HG03439 (cell line): ENCODE measurements around the gene MPDZ.

Source experiments
- ATAC-seq: cut with Tn5 transposase; IDR thresholded peaks from one replicate; pipeline ENCODE4 v1.9.1; 2021; ENCODE audit warnings: mild to moderate bottlenecking, moderate library complexity; ENCODE audit not compliant: unreplicated experiment

Gene MPDZ

DNA sequence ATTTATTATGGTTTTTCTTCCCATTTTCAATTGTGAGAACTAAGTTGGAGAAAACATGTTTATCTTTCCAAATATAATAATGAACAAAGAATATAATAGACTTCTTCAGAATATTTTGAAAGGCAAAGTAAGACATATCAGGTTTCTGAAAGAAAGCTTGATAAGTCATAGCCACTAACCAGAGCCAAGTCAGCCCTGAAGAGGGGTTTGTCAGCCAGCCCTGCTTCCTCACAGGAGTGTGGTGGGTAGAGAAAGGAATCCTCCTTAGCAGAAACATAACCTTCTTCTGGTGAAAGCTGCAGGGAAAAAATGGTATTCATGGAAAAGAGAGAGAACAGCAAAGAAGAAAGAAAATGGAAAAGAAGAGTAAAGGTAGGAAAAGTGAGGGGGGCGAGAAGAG, 93.4 kb downstream of the MPDZ start:
- no peak for ATAC-seq

GRCh38 chr9:13181652-13182051, 97.8 kb downstream of the MPDZ start:
- no peak for ATAC-seq

GRCh38 chr9:13179257-13179656, 100.2 kb downstream of the MPDZ start:
- ATAC-seq, result no peak

DNA sequence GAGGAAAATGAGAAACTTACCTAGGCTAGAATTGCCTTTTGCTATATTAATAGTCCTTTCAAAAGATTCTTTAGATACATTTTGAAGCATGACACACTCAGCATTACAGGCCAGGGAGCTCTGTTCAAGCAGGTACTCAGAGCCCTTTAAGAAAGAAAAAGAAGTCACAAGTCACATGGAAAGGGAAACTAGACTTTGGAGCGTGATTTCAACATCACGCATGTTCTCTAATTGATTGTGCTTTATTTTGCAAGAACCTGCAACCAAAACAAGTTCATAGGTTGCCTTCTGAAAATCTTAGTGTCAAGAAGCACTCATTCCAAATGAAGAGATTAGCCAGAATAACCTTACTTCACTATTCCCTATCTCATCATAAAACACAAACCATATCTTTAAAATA, 103.8 kb downstream of the MPDZ start:
- ATAC-seq, result no peak

DNA sequence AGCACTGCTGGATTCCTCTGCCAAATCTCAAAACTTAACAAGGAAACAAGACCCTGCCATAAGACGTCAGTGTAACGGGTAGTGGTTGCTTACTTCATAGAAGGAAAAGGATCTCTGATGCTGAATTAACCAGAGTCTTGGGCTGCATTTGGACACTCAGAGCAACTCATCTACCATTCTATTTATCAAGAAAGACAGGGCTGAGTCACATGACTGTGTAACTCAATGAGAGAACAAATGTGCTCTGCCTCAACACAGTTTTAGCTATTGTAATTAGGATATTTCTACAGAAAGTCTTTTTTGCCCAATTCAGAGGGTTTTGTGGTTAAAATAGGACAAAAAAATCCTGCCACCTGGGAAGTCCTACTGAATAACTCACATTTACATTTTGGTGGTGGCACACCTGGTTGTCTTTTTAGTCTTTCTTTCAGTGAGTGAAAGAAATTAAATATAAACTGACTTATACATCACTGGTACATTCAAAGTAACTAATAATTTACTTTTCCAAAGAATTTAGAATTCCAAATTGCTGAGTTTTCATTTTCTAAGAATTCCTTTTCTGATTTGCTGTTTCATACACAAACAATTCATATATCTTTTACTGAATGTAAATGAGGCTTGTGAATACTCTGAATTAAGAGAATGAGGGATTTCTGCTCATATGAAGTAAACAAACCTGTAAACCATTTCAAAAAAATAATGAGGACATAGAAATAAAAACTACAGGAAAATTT, 104.4 kb downstream of the MPDZ start:
- no peak for ATAC-seq

GRCh38 chr9:13173553-13173952, 105.9 kb downstream of the MPDZ start:
- no peak for ATAC-seq

DNA sequence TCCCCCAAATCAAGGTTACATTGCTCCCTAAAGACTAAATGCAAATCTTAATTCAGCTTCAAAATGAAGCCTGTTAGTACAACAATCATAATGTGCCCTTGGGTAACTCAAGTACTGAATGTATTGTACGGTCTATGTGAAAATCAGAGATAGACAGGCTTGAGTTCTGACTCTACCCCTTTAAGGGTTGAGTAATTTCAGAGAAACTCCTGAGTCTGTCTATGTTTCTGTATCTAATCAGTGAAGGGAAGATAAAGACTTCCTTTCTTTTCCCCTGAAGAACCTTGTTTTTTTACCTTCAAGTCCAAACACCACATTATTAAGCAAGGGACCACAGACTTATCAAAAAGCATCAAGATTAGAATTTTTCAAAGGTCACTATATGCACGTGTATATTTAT, 108.2 kb downstream of the MPDZ start:
- ATAC-seq, result no peak

DNA sequence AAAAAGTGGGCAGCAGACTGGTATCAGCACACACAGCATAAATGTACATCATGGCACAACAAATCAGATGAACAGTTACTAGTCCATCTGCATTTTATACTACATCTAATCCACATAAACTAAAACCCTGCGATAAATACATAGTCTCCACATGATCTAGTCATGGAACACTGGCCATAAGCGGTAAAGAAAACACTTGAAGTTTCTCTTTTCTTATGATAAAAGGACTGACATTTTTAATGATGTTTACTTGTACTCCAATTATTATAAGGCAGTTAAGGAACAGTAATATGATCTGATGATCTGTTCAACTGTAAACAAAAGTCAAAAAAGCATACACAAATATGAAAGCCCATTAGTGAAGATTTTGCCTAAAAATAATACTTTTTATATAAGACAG, 112.5 kb downstream of the MPDZ start:
- ATAC-seq, result no peak

GRCh38 chr9:13165956-13166355, 113.5 kb downstream of the MPDZ start:
- no peak for ATAC-seq

DNA sequence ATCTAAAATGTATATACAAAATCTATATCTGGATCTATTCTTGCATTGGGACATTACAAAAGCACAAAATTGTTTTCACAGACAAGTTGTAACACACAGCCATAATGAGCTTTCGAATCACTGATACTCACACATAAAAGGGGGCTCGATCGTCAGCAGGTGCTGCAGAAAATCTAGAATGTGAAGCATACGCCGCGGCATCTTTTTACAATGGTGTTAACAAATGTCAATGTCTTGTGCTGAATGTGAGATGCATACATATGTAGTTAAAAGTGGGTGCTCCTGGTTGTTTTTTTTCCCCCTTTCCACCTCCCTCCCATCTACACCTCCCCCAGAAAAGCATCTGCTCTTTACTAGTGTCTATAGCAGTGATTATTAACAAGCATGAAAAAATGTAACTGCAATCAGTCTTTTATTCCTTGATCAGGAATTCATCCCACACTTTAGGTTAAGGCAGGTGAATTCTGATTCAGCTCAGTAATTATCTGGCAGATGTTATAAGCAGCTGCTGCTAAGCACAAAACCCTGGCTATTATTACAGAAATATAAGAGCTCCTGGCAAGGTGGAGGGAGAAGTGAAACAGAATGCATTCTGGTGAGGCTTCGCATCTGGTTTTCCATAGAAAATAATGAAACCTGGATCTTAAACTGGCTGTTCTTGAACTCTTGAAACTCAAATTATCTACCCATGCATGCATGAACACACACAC, 114.1 kb downstream of the MPDZ start:
- no peak for ATAC-seq

DNA sequence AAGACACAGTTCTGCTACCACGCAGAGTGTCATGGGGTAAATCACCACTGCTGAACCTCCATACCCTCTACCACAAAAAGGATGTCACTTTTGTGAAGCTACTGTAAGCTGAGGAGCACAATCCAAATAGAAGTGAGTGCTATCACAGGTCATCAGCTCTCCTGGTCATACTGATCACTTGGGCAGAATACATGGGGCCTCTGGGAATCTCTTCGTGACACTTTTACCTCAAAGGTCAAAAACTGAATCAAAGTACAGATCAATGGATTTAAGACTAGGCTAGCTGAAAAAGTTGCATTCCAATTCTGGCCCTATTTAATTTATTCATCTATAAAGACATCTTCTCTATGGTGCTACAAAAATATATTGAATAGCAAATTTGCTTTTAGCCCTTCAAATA, 115.5 kb downstream of the MPDZ start:
- ATAC-seq, result no peak

GRCh38 chr9:13163287-13163686, 116.2 kb downstream of the MPDZ start:
- no peak for ATAC-seq

DNA sequence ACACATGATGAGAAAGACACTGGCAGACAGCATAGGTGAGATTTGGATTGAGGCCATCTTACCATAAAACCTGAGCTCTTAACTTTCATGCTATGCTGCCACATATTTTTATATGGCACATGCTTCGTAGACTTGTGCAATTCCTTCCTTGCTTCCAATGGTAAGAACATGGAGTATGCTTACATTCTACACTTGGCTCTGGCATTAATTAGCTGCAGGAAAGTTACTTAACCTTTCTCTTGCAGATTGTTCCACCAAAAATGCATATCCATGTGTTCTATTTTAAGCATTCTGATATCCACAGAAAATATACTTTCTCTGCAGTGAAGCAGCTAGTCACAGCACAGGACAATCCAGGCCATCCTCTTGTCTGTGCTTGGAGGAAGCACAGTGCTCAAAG, 119.4 kb downstream of the MPDZ start:
- ATAC-seq, result no peak

DNA sequence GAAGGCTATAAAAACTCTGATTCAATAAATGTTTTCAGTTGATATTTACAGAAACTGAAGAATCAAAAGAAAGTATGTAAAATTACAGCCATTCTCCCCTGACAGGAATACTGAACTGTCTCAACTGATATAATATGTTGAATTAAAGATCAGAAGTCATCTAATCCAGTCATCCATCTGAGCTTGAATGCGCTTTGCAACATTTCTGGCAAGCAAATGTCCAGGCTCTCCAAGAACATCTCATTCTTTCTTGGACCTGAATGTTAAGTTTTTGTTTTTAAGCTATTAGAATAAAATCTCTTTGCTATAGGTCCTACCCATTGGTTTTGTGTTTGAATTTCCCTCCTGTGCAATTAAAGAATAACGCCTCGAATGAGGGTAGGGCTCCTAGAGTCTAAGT, 120.5 kb downstream of the MPDZ start:
- no peak for ATAC-seq

DNA sequence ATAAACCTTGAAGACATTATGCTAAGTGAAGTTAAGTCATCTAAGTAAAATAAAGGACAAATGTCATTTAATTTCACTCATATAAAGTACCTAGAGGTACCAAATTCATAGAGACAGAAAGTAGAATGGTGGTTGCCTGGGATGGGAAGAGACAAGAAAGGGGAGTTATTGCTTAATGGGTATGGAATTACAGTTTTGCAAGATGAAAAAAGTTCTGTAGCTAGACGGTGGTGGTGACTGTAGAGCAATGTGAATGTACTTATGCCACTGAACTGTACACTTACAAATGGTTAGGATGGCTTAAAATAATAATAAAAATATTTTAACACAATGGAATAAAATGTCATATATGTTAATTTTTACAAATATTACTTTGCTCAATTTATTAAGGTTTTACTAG, 128.0 kb downstream of the MPDZ start:
- no peak for ATAC-seq

DNA sequence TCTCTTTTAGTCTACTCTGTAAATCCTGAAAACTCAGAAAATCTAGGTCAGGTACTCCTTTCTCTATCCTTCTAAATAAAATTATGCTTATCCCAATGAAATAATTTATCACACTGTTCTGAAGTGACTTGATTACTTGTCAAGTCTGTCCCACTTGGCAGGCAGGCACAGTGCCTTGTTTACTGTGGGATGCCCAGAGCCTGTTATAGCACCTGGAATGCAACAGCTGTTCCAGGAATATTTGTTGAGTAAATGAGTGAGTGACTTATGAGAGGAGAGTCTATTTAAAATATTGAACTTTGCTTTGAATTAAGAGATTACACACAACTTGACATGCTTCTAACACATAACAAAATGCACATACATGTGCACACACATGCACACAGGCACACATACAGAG, 130.0 kb downstream of the MPDZ start:
- no peak for ATAC-seq

DNA sequence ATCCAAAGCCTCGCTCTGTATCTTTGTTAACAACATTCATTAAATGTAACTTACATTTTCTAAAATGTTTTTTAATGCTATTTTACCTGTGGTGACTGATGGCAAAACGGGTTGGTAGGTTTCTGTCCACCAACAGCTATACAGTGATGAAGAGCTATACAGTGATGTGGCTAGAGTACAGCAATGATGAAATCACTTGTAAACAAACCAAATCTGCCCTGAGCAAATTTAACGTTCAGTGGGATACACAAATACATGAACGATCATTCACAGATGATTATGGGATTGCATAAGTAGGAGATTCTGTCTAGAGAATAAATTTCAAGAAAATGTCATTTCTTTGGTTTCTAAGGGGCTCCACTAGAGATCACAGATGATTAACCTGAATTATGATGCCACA, 132.7 kb downstream of the MPDZ start:
- no peak for ATAC-seq

DNA sequence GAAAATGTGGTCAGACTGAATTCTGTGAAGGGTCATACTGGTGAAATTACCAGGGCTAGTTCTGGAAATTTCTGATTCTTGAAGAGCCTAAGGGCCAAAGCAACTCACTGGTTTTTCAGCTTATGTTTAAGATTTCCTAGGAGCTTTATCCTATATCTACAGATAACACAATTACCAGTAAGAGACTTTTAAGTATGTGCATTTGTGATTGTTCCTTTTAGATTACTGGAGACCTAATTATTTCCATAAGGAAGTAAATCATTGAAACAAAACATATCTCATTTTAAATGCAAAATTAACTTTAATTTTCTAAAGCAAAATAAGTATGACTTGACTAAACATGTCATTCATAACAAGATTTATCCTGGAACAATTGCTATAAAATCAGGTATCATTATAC, 134.2 kb downstream of the MPDZ start:
- no peak for ATAC-seq

GRCh38 chr9:13144166-13144775, 135.2 kb downstream of the MPDZ start:
- ATAC-seq, result no peak

DNA sequence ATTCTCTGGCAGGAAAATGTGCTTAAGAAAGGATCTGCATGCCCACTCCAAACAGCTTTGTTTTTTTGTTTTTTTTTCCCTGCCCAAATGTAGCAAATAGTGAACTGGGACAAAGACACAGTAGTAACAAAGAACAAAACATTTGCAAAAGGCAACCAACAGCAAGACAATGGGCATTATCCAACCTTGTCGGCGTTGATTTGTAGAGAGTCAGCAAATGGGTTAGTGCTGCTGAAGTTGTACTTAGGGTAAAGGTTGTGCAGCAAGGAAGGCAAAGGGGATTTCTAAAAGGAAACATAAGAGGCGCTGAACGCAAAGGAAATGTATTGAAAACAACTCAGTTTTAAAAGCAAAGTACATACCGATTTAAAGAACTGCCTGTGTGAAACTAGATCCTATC, 136.2 kb downstream of the MPDZ start:
- no peak for ATAC-seq

DNA sequence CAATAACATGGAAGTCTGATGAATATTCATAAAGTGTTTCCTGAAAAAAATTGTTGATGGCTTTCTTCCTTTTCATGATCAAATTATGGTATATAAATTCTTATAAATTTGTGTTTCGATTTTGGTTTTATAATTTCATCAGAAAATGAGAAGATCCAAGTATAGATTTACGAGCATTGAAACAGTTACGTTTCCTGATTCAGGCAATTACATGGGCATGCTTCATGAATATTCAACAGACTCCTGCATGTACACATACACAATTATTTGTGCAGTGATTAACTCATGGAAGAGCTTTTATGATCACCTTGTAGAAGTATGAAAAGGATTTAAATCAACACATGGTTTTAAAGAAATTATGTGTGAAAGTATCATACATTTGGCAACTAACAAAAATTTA, 136.7 kb downstream of the MPDZ start:
- no peak for ATAC-seq

DNA sequence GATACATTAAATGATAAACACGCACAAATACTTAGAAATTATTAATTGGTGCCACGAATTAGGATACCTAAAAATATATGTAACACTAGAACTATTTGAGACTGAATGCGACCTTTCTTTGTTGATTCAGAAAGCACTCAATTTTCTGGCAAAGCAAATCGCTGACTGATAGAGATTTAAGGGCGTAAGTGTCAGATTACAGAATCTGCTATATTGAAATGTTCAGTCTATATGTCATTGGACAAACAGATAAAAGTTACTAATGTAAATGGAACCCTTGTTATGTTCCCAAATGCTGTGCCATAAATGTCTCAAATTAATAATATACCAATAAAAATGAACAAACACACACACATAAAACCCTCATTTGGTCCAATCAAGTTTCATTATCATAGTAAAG, 137.9 kb downstream of the MPDZ start:
- ATAC-seq, result no peak
